Colonic mucosa (tissue), 4 donors: ENCODE results near the gene MARCHF9. TPM values are rescaled to one million over a fixed set of nuclear protein-coding genes. Genes with fewer than 3 reads are reported as not detected.

Experiments used
- DNase-seq: peaks from one replicate; pipeline ENCODE4 v3.0.0-alpha.2; 2020
- H3K27ac ChIP-seq: fragments of 200-600 bp; one replicate; pipeline ENCODE4 v1.8.0; 2021
- H3K27me3 ChIP-seq: fragments of 200-600 bp; one replicate; pipeline ENCODE4 v1.8.0; 2021
- H3K36me3 ChIP-seq: fragments of 200-600 bp; one replicate; pipeline ENCODE4 v1.8.0; 2021
- H3K4me1 ChIP-seq: fragments of 200-600 bp; one replicate; pipeline ENCODE4 v1.8.0; 2021; ENCODE audit warnings: mild to moderate bottlenecking
- H3K4me3 ChIP-seq: fragments of 200-600 bp; one replicate; pipeline ENCODE4 v1.8.0; 2021
- H3K9ac ChIP-seq, 2 donors: one replicate each; pipeline ENCODE4 v1.7.0; 2013; ENCODE audit warnings: control low read depth in 2 of 2, low read depth in 2 of 2, low read length in 2 of 2
- H3K9me3 ChIP-seq: fragments of 200-600 bp; one replicate; pipeline ENCODE4 v1.8.0; 2021
- CTCF ChIP-seq: fragments of 200-600 bp; IDR thresholded peaks from one replicate; pipeline ENCODE4 v1.8.0; 2022; ENCODE audit warnings: antibody characterized with exemption, mild to moderate bottlenecking
- intact Hi-C: fragments of 100-400 bp; cut with DNase I; formaldehyde crosslinking; loops from one replicate; pipeline ENCODE4 v1.14.1; 2022
- total RNA-seq, 2 donors: library from RNA; stranded (reverse); fragmentation: NEBNext Ultra II Directional in 1 of 2; extraction: Animal tissue kit (Norgen Biotek cat#: 25700) in 1 of 2; gene quantifications; one replicate each; pipeline ENCODE4 v1.2.1, GENCODE V29; 2021
- donor health status: healthy.
- donor health status: DM: no; HTN: no; CAD: no.
- donor health status: DM: no; HTN: no; CAD: no.

Gene MARCHF9
- total RNA-seq, 2 donors from 2014 or later, result 10.6 to 14.3 TPM

- no peak for DNase-seq
Observed at GRCh38 chr12:57755194-57755453, 221 bp downstream of the MARCHF9 start.

GRCh38 chr12:57755454-57756372 lies 810 bp downstream of the MARCHF9 start:
- Histone ChIP-seq H3K4me1 (no peaks in the 10 kb centered on the region), H3K9me3 (no peaks in the 10 kb centered on the region), H3K9ac (peak overlapping the region; percentile 70 to 80), H3K36me3 (no peaks in the 10 kb centered on the region), H3K27me3 (no peaks in the 10 kb centered on the region), H3K4me3 (peak overlapping the region; percentile 59), H3K27ac (peak overlapping the region; percentile 72)
- TF ChIP-seq CTCF, result no peak
- intact Hi-C loops, result no loop called here
- DNase-seq, result peak; percentile 70

More at GRCh38 chr12:57755194-57755453, 221 bp downstream of the MARCHF9 start:
- peak overlapping the region; percentile 72 for H3K27ac ChIP-seq
- H3K36me3 ChIP-seq, result no peaks in the 10 kb centered on the region
- H3K9ac ChIP-seq, result no peak overlapping the region
- H3K4me1 ChIP-seq, result no peaks in the 10 kb centered on the region
- no peaks in the 10 kb centered on the region for H3K9me3 ChIP-seq
- H3K27me3 ChIP-seq, result no peaks in the 10 kb centered on the region
- H3K4me3 ChIP-seq, result peak overlapping the region; percentile 59
- intact Hi-C loops, result no loop called here
- no peak for TF ChIP-seq CTCF

GRCh38 chr12:57756406-57757341 lies 1.8 kb downstream of the MARCHF9 start:
- H3K9me3 ChIP-seq, result no peaks in the 10 kb centered on the region
- H3K27me3 ChIP-seq, result no peaks in the 10 kb centered on the region
- H3K4me1 ChIP-seq, result no peaks in the 10 kb centered on the region
- TF ChIP-seq CTCF, result peak; percentile 70
- intact Hi-C loops, result no loop called here
- peak overlapping the region in 1 of 2 donors; percentile 70 for H3K9ac ChIP-seq
- H3K27ac ChIP-seq, result no peak overlapping the region
- DNase-seq, result peak; percentile 65
- H3K4me3 ChIP-seq, result peak overlapping the region; percentile 59
- H3K36me3 ChIP-seq, result no peaks in the 10 kb centered on the region

GRCh38 chr12:57757771-57758170 lies 2.9 kb downstream of the MARCHF9 start:
- Histone ChIP-seq H3K27me3 (no peaks in the 10 kb centered on the region), H3K36me3 (no peaks in the 10 kb centered on the region), H3K9ac (no peak overlapping the region), H3K4me1 (no peaks in the 10 kb centered on the region), H3K9me3 (no peaks in the 10 kb centered on the region), H3K4me3 (no peak overlapping the region), H3K27ac (no peak overlapping the region)
- no peak for TF ChIP-seq CTCF
- intact Hi-C loops, result no loop called here
- no peak for DNase-seq

- Histone ChIP-seq H3K9ac (no peak overlapping the region), H3K9me3 (no peaks in the 10 kb centered on the region), H3K4me3 (no peak overlapping the region), H3K36me3 (no peaks in the 10 kb centered on the region), H3K27me3 (no peaks in the 10 kb centered on the region), H3K4me1 (no peaks in the 10 kb centered on the region), H3K27ac (no peak overlapping the region)
- intact Hi-C loops, result no loop called here
- no peak for TF ChIP-seq CTCF
- DNase-seq, result no peak
Observed at GRCh38 chr12:57758552-57759359, 3.9 kb downstream of the MARCHF9 start.
